ENCODE data around the gene MTPN. TPM values are rescaled to one million over a fixed set of nuclear protein-coding genes. Genes with fewer than 3 reads are reported as not detected.

The MTPN gene
- total RNA-seq, 1 experiment from 2014 or later: 166 TPM

DNA sequence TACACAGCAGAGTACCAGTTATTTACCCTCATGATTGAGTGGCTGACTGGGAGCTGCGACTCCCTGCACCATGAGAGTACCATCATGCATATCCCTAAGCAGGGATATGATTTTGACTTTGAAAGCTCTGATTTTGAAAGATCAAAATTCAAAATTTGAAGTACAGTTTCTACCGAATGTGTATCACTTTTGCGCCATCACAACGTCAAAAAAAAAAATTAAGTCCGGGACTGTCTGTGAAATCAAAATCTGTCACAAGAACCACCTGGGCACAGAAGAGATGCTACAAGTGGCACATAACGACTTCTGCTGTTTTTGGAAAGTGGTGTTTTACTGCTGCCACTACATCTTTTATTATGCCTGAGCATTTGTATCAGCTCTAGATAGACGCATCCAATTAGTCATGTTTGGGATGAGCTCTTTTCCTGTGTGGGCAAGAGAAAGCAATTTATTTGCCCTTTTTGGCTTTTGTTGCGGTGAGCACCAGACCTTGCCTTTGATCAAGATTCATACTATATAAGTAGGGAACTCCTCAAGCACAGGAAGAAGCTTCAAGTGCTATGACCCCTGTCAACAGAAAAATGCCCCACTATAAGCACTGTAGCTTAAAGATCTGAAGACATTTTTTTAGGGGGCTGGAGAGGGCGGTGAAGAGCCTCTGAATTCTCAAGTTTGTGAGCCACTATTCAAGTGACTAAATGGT lies 10.7 kb downstream of the MTPN start:
- TF ChIP-seq, protein P1, sequence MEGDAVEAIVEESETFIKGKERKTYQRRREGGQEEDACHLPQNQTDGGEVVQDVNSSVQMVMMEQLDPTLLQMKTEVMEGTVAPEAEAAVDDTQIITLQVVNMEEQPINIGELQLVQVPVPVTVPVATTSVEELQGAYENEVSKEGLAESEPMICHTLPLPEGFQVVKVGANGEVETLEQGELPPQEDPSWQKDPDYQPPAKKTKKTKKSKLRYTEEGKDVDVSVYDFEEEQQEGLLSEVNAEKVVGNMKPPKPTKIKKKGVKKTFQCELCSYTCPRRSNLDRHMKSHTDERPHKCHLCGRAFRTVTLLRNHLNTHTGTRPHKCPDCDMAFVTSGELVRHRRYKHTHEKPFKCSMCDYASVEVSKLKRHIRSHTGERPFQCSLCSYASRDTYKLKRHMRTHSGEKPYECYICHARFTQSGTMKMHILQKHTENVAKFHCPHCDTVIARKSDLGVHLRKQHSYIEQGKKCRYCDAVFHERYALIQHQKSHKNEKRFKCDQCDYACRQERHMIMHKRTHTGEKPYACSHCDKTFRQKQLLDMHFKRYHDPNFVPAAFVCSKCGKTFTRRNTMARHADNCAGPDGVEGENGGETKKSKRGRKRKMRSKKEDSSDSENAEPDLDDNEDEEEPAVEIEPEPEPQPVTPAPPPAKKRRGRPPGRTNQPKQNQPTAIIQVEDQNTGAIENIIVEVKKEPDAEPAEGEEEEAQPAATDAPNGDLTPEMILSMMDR (conservative IDR thresholded peaks at IDR 0.05; ENCODE audit: low read depth, low read length): no peak
- TF ChIP-seq EZH2 (IDR thresholded peaks at IDR 0.05; ENCODE audit: borderline replicate concordance, low read depth, low read length, poor library complexity, severe bottlenecking): no peak
- intact Hi-C loops (cut with micrococcal nuclease; ENCODE audit: unreplicated experiment): no loop called here
- Histone ChIP-seq H3K36me3 (ENCODE audit: insufficient read depth, low read length, poor library complexity, severe bottlenecking) (peaks cover 16% of the 10 kb centered on the region), H3K27me3 (replicated peaks; ENCODE audit: insufficient read depth, low read depth, low read length, poor library complexity) (no peaks in the 10 kb centered on the region), H3K9me3 (ENCODE audit: low read depth, low read length, poor library complexity, severe bottlenecking) (no peaks in the 10 kb centered on the region), H3K4me1 (ENCODE audit: insufficient read depth, low read length, poor library complexity, severe bottlenecking) (peaks cover 23% of the 10 kb centered on the region), H3K4me3 (ENCODE audit: low read depth, low read length, poor library complexity, severe bottlenecking) (no peak overlapping the region), H3K27ac (ENCODE audit: low read depth, low read length, poor library complexity, severe bottlenecking) (no peak overlapping the region)
- ChIA-PET POLR2A (ENCODE audit: low non-redundant PET) (no interaction called here), CTCF (no interaction called here)
- DNase-seq (ENCODE audit: low spot score): no peak
- BruUV-seq (replicated peaks): no TSS peak

DNA sequence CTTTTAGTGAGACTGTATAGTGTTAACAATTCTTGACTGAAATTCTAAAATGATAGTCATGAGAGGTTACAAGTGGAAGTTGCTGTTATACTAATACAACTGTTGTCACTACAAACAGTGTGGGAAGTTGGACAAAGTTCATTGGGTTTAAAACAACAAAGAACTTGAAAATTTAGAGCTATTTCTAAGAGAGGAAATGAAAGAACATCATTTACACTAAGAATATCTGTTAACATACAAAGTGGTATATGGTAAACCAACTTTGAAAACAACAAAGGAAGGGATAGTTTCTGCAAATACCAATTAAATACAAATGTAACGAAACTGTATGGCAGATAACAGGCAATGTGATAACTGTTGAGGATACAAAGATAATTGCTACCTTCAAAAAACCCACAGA lies 11.6 kb downstream of the MTPN start:
- H3K27ac ChIP-seq (ENCODE audit: low read depth, low read length, poor library complexity, severe bottlenecking): no peak overlapping the region
- peaks cover 23% of the 10 kb centered on the region for H3K4me1 ChIP-seq (ENCODE audit: insufficient read depth, low read length, poor library complexity, severe bottlenecking)
- no peaks in the 10 kb centered on the region for H3K27me3 ChIP-seq (replicated peaks; ENCODE audit: insufficient read depth, low read depth, low read length, poor library complexity)
- no peaks in the 10 kb centered on the region for H3K9me3 ChIP-seq (ENCODE audit: low read depth, low read length, poor library complexity, severe bottlenecking)
- ChIA-PET CTCF (no interaction called here), POLR2A (ENCODE audit: low non-redundant PET) (no interaction called here)
- intact Hi-C loops (cut with micrococcal nuclease; ENCODE audit: unreplicated experiment): no loop called here
- no peak overlapping the region for H3K4me3 ChIP-seq (ENCODE audit: low read depth, low read length, poor library complexity, severe bottlenecking)
- DNase-seq (ENCODE audit: low spot score): no peak
- peaks cover 16% of the 10 kb centered on the region for H3K36me3 ChIP-seq (ENCODE audit: insufficient read depth, low read length, poor library complexity, severe bottlenecking)
- BruUV-seq (replicated peaks): no TSS peak
- no peak for TF ChIP-seq EZH2 (IDR thresholded peaks at IDR 0.05; ENCODE audit: borderline replicate concordance, low read depth, low read length, poor library complexity, severe bottlenecking)
- TF ChIP-seq, protein P1 (conservative IDR thresholded peaks at IDR 0.05; ENCODE audit: low read depth, low read length): no peak

DNA sequence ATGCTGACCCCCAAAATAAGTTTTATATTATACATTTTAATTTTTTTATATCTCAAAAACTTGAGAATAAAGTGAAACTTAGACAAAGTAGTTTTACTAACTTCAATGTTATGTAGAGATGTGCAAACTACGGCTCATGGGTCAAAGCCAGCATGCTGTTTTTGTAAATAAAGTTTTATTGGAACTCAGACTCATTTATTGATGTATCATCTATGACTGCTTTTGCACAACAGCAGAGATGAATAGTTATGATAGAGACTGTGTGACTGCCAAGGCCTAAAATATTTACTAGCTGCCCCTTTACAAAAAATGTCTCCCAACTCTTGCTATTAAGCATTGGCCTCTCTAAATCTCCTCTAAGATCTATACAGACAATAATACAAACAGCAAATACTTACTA lies 12.4 kb downstream of the MTPN start:
- H3K9me3 ChIP-seq (ENCODE audit: low read depth, low read length, poor library complexity, severe bottlenecking): no peaks in the 10 kb centered on the region
- peaks cover 23% of the 10 kb centered on the region for H3K4me1 ChIP-seq (ENCODE audit: insufficient read depth, low read length, poor library complexity, severe bottlenecking)
- H3K4me3 ChIP-seq (ENCODE audit: low read depth, low read length, poor library complexity, severe bottlenecking): no peak overlapping the region
- no peak for DNase-seq (ENCODE audit: low spot score)
- no peak overlapping the region for H3K27ac ChIP-seq (ENCODE audit: low read depth, low read length, poor library complexity, severe bottlenecking)
- H3K36me3 ChIP-seq (ENCODE audit: insufficient read depth, low read length, poor library complexity, severe bottlenecking): peaks cover 12% of the 10 kb centered on the region
- TF ChIP-seq EZH2 (IDR thresholded peaks at IDR 0.05; ENCODE audit: borderline replicate concordance, low read depth, low read length, poor library complexity, severe bottlenecking): no peak
- TF ChIP-seq, protein P1 (conservative IDR thresholded peaks at IDR 0.05; ENCODE audit: low read depth, low read length): no peak
- CTCF ChIA-PET: no interaction called here
- intact Hi-C loops (cut with micrococcal nuclease; ENCODE audit: unreplicated experiment): no loop called here
- no TSS peak for BruUV-seq (replicated peaks)
- H3K27me3 ChIP-seq (replicated peaks; ENCODE audit: insufficient read depth, low read depth, low read length, poor library complexity): no peaks in the 10 kb centered on the region
- POLR2A ChIA-PET (ENCODE audit: low non-redundant PET): no interaction called here

Data from A673 (cell line).